Stimulated activated CD4-positive, alpha-beta T cell treated with anti-CD3 and anti-CD28 coated beads, TNF-alpha, amount 100 ng/mL, for 4 hours (primary cell): ENCODE results near the gene NATD1.
"Not testable (repeated sequence)": the region's sequence is repeated elsewhere in the genome, so short reads cannot be mapped to it uniquely, and the experiment has no call there.

Source experiments
- DNase-seq, 3 experiments: peaks; one replicate each; pipeline ENCODE4 v3.0.0-alpha.2; 2020; ENCODE audit warnings: low read depth in 3 of 3

Gene NATD1

GRCh38 chr17:21194226-21194625, 59.0 kb downstream of the NATD1 start:
- no peak for DNase-seq

DNA sequence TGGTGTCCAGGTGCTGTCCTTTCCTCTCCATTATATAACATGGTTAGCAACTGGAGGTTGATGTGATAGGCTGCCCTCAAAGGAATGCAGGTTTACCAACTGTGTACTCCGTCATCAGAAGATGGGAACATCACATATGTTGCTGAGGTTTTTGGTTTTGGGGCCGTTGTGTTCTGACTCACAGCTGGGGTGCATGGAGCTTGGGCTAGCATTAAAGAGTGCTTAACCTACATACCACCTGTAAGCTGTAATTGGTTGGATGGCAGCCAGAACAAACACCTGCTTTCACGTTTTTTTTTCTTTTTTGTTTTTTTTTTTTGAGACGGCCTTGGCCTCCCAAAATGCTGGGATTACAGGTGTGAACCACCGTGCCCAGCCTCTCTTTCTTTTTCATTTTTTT, 60.2 kb downstream of the NATD1 start:
- DNase-seq: no peak

DNA sequence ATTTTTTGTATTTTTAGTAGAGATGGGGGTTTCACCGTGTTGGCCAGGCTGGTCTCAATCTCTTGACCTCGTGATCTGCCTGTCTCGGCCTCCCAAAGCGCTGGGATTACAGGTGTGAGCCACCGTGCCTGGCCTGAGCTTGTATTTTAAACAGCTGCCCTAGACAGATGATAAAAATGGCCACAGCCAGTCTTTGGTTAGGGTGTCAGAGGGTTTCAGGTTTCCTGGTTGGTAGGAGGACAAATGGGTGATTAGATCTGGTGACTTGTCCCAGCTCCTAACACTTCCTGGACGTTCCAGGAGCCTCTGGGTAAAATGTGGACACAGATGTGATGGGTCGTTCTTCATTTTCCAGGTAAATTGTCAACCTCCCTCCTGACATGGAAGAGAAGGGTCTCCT, 60.8 kb downstream of the NATD1 start:
- DNase-seq: not testable (repeated sequence)

DNA sequence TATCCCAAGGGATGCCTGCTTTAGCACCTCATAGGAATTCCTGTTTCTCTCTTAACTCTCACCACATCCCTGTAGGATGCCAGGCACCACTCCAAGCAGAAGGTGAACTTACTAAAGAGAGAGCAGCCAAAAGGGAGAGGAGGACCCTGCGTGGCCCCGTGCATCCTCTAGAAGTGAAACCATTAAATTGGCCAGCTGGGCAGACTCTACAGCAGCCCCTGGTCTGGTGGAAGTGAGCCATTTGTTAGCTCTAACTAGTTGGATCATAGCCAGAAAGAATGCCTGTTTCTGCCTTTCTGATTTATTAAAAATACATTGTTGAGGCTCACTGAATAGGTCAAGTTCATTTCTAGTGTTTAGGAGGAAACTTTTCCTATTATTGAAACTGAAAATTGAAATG, 61.5 kb downstream of the NATD1 start:
- DNase-seq: no peak

DNA sequence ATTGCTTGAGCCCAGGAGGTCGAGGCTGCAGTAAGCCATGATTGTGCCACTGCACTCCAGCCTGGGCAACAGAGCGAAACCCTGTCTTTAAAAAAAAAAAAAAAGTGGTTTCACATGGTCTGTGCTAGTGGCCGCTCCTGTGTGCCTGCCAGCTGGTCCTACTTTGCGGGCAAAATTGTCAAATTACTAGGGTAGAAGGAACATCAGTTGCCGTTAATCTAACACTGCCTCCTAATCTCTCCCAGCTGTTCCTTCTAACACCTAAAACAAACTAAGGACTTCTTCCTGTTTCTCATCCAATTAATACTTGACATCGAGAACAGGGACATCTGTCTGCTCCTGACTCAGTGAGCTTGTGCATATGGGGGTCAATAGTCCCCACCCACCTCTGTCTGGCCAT, 63.1 kb downstream of the NATD1 start:
- no peak for DNase-seq

DNA sequence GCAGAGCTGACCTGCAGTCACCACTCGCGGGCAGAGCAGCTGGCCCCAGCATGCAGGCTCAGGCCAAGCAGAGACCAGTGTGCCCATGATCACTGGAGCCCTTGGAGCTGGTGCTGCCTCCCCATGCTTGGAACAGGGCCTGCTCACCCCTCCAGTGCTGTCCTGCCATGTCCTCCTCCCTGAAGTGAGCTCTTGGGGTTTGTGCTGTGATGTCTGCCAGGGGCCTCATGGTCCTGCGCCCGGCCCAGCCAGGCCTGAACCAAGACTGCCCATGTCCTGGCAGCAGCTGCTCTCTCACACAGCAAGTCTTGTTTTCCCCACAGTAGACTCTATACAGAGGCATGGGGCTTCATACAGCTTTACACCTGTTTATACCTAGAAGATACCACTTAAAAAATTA, 63.8 kb downstream of the NATD1 start:
- DNase-seq: no peak
